Measurements from ENCODE around the gene TUSC2. TPM values are rescaled to one million over a fixed set of nuclear protein-coding genes. Genes with fewer than 3 reads are reported as not detected.

TUSC2 gene
- total RNA-seq, 6 experiments from 2014 or later: 9.7 to 36.9 (median 12.5) TPM

GRCh38 chr3:50325113-50325480 lies 2.9 kb downstream of the TUSC2 start:
- WGBS (ENCODE audit: insufficient coverage, low coverage, low lambda C conversion rate, missing lambda C conversion rate): no CpG with 5 or more reads among the region's 2 CpGs
- ATAC-seq: no peak
- no peak overlapping the region for H3K4me3 ChIP-seq
- intact Hi-C loops (cut with DNase I): loop anchor here in 1 of 2 donors (5.0 kb wide), 1 partner anchor 48 kb away; the partner anchor contains the start of gene LSMEM2
- no peaks in the 10 kb centered on the region for H3K27me3 ChIP-seq
- TF ChIP-seq CTCF (IDR thresholded peaks at IDR 0.05) (no peak), POLR2A (IDR thresholded peaks at IDR 0.05) (no peak)
- DNase-seq: no peak
- H3K27ac ChIP-seq: no peak overlapping the region
- H3K36me3 ChIP-seq: peaks cover 0 to 11% (median under 1%) of the 10 kb centered on the region in 4 donors
- H3K4me1 ChIP-seq: peaks cover 0 to 37% (median 17%) of the 10 kb centered on the region in 4 donors
- H3K9me3 ChIP-seq: no peaks in the 10 kb centered on the region

GRCh38 chr3:50324351-50325112 lies 3.5 kb downstream of the TUSC2 start:
- peak; percentile 78 to 94 (median 84) for TF ChIP-seq CTCF (IDR thresholded peaks at IDR 0.05)
- no peak for TF ChIP-seq POLR2A (IDR thresholded peaks at IDR 0.05)
- H3K9me3 ChIP-seq: no peaks in the 10 kb centered on the region
- WGBS (ENCODE audit: insufficient coverage, low coverage, low lambda C conversion rate, missing lambda C conversion rate): 0% methylated on average over 2 of the region's 4 CpGs
- H3K4me3 ChIP-seq: no peak overlapping the region
- intact Hi-C loops (cut with DNase I): loop anchor here (5.0 kb wide), 2 partner anchors 47 to 52 kb away; partner anchors contain the start of gene LSMEM2 (in 1 of the 2)
- ATAC-seq (peak; percentile 20 to 44 (median 32)), DNase-seq (peak; percentile 75 to 81 (median 78))
- no peaks in the 10 kb centered on the region for H3K27me3 ChIP-seq
- H3K4me1 ChIP-seq: peaks cover 0 to 43% (median 20%) of the 10 kb centered on the region in 4 donors
- peaks cover 0 to 7% (median 0%) of the 10 kb centered on the region in 4 donors for H3K36me3 ChIP-seq
- H3K27ac ChIP-seq: peak overlapping the region; percentile 23 to 98 (median 98)

GRCh38 chr3:50323614-50324199 lies 4.3 kb downstream of the TUSC2 start:
- DNase-seq (peak in 2 of 3 donors; percentile 65 to 70), ATAC-seq (peak; percentile 2 to 39 (median 12))
- no peaks in the 10 kb centered on the region for H3K27me3 ChIP-seq
- H3K4me3 ChIP-seq: no peak overlapping the region
- peak overlapping the region in 2 of 3 donors; percentile 98 for H3K27ac ChIP-seq
- no peaks in the 10 kb centered on the region for H3K9me3 ChIP-seq
- peaks cover 0 to 8% (median 0%) of the 10 kb centered on the region in 4 donors for H3K36me3 ChIP-seq
- WGBS (ENCODE audit: insufficient coverage, low coverage, low lambda C conversion rate, missing lambda C conversion rate): 17% methylated on average over 2 of the region's 5 CpGs
- intact Hi-C loops (cut with DNase I): loop anchor here in 1 of 2 donors (5.0 kb wide), 1 partner anchor 51 kb away; no protein-coding TSS in a partner anchor
- peak in 1 of 4 donors; percentile 3 for TF ChIP-seq CTCF (IDR thresholded peaks at IDR 0.05)
- TF ChIP-seq POLR2A (IDR thresholded peaks at IDR 0.05): no peak
- H3K4me1 ChIP-seq: peaks cover 0 to 51% (median 21%) of the 10 kb centered on the region in 4 donors

GRCh38 chr3:50323092-50323600 lies 4.9 kb downstream of the TUSC2 start:
- no peaks in the 10 kb centered on the region for H3K27me3 ChIP-seq
- ATAC-seq: peak in 3 of 4 donors; percentile 6 to 13 (median 10)
- H3K4me1 ChIP-seq: peaks cover 0 to 55% (median 21%) of the 10 kb centered on the region in 4 donors
- no peak for DNase-seq
- peaks cover 0 to 10% (median 1%) of the 10 kb centered on the region in 4 donors for H3K36me3 ChIP-seq
- WGBS (ENCODE audit: insufficient coverage, low coverage, low lambda C conversion rate, missing lambda C conversion rate): 37% methylated on average over 3 of the region's 4 CpGs
- peak overlapping the region; percentile 98 to 99 (median 98) for H3K27ac ChIP-seq
- no peaks in the 10 kb centered on the region for H3K9me3 ChIP-seq
- intact Hi-C loops (cut with DNase I): loop anchor here in 1 of 2 donors (5.0 kb wide), 1 partner anchor 51 kb away; no protein-coding TSS in a partner anchor
- no peak overlapping the region for H3K4me3 ChIP-seq
- TF ChIP-seq POLR2A (IDR thresholded peaks at IDR 0.05) (no peak), CTCF (IDR thresholded peaks at IDR 0.05) (no peak)
